ENCODE measurements around the gene INTS14. TPM values are rescaled to one million over a fixed set of nuclear protein-coding genes. Genes with fewer than 3 reads are reported as not detected.
A peak's percentile ranks its signal among the peaks of the same experiment; 100 is the strongest.

The INTS14 gene
- total and polyA plus RNA-seq, 8 donors, result 32.3 to 50.9 (median 49.1) TPM

DNA sequence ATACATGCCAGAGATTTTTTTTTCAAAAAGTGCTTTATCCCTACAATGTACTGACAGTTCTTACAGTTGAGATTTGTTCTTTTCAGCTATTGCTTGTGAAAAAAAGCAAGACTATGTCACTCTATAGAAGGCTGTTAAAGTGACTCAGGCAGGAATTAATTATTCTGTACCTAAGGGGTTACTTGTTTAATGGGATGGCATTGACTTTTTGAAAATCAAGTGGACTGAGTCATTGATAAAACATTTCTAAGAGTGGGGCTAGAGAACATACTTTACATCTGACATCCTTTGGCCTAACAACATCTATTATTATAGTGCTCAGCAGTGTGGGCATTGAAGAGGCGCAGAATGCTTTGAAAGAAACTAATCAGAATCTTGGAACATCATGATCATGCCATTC, 34.3 kb downstream of the INTS14 start:
- H3K9me3 ChIP-seq, result no peaks in the 10 kb centered on the region
- peaks cover 0 to 65% of the 10 kb centered on the region in 2 donors for H3K36me3 ChIP-seq
- no peak overlapping the region for H3K27ac ChIP-seq
- intact Hi-C loops (cut with DNase I), result no loop called here
- H3K4me1 ChIP-seq, result no peaks in the 10 kb centered on the region
- no peaks in the 10 kb centered on the region for H3K27me3 ChIP-seq
- TF ChIP-seq, protein P1, sequence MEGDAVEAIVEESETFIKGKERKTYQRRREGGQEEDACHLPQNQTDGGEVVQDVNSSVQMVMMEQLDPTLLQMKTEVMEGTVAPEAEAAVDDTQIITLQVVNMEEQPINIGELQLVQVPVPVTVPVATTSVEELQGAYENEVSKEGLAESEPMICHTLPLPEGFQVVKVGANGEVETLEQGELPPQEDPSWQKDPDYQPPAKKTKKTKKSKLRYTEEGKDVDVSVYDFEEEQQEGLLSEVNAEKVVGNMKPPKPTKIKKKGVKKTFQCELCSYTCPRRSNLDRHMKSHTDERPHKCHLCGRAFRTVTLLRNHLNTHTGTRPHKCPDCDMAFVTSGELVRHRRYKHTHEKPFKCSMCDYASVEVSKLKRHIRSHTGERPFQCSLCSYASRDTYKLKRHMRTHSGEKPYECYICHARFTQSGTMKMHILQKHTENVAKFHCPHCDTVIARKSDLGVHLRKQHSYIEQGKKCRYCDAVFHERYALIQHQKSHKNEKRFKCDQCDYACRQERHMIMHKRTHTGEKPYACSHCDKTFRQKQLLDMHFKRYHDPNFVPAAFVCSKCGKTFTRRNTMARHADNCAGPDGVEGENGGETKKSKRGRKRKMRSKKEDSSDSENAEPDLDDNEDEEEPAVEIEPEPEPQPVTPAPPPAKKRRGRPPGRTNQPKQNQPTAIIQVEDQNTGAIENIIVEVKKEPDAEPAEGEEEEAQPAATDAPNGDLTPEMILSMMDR (IDR thresholded peaks at IDR 0.05), result no peak
- DNase-seq (no peak), ATAC-seq (peak; percentile 79)
- H3K4me3 ChIP-seq, result no peak overlapping the region

DNA sequence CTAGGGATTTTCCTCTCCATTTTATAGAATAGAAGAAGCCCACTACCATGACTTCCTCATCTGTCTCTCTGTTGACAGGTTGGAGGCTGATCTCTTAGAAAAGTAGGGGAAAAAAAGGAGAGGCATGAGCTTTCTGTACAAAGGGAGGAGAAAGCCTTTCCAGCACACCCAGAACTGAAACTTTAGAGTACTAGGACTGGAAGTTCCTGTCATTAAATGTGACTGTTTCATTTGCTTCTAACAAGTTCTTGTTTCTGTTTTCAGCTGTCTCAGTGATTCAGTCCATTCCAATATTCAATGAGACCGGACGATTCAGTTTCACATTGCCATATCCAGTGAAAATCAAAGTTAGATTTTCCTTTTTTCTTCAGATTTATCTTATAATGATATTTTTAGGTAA, 39.0 kb downstream of the INTS14 start:
- TF ChIP-seq, protein P1 (IDR thresholded peaks at IDR 0.05), result no peak
- H3K4me1 ChIP-seq, result no peaks in the 10 kb centered on the region
- H3K36me3 ChIP-seq, result peaks cover 0 to 65% of the 10 kb centered on the region in 2 donors
- no peaks in the 10 kb centered on the region for H3K9me3 ChIP-seq
- DNase-seq (no peak), ATAC-seq (no peak)
- no peak overlapping the region for H3K27ac ChIP-seq
- H3K4me3 ChIP-seq, result no peak overlapping the region
- intact Hi-C loops (cut with DNase I), result no loop called here
- H3K27me3 ChIP-seq, result no peaks in the 10 kb centered on the region

DNA sequence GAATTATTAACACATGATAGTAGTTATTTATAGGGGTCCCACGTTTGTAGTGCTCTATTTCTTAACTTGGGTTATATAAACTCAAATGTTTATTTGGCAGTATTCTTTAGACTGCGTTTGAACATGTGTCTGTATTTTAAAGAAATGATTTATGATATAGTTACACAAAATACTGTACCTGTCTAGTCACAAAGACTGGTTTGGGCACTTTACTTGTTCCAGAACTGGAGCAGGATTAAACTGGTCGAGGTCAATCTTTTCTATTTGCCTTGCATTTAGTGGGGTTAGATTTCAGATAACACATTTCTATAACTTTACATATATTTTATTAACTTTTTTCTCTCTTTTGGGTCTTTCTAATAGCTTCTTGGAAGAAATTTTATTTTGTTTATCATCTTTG, 41.2 kb downstream of the INTS14 start:
- DNase-seq (no peak), ATAC-seq (no peak)
- no peaks in the 10 kb centered on the region for H3K27me3 ChIP-seq
- no peak overlapping the region for H3K4me3 ChIP-seq
- TF ChIP-seq, protein P1 (IDR thresholded peaks at IDR 0.05), result no peak
- no peaks in the 10 kb centered on the region for H3K4me1 ChIP-seq
- intact Hi-C loops (cut with DNase I), result no loop called here
- no peaks in the 10 kb centered on the region for H3K9me3 ChIP-seq
- H3K36me3 ChIP-seq, result peaks cover 0 to 74% of the 10 kb centered on the region in 2 donors
- H3K27ac ChIP-seq, result no peak overlapping the region

DNA sequence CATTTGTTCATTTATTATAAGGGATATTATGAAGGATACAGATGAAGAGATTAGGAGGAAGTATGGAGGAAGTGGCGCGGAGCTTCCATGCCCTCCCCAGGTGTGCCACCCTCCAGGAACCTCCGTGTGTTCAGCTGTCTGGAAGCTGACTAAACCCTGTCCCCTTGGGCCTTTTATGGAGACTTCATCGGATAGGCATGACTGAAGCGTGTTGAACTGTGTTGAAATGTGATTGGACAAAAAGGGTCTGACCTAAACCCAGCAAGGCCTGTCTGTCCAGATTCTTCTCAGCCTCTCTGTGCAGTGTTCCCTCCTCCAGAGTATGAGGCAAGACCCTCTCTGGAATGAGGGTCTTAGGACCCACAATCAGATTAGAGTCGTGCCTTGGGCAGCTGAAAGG, 49.0 kb downstream of the INTS14 start:
- TF ChIP-seq, protein P1 (IDR thresholded peaks at IDR 0.05), result no peak
- no peak for ATAC-seq
- intact Hi-C loops (cut with DNase I), result no loop called here
- H3K9me3 ChIP-seq, result no peaks in the 10 kb centered on the region
- no peak overlapping the region for H3K4me3 ChIP-seq
- H3K4me1 ChIP-seq, result no peaks in the 10 kb centered on the region
- H3K27ac ChIP-seq, result no peak overlapping the region
- no peak for DNase-seq
- peaks cover 0 to 42% of the 10 kb centered on the region in 2 donors for H3K36me3 ChIP-seq
- no peaks in the 10 kb centered on the region for H3K27me3 ChIP-seq

DNA sequence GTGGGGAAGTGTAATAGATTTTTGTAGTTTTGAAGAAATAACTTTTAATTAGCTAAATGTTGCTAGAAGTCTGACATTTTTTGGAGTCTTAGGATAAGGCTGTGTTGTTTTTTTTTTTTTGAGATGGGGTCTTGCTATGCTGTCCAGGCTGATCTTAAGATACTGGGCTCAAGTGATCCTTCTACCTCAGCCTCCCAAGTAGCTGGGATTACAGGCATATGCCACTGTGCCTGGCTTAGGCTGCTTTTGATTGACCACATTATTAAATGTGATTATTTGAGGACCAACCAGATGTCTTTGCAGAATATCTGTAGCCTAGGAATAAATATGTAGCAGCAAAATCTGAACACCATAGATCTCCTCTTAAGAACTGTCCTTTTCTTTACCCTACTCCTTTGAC, 51.0 kb downstream of the INTS14 start:
- Histone ChIP-seq H3K4me3 (no peak overlapping the region), H3K4me1 (no peaks in the 10 kb centered on the region), H3K36me3 (peaks cover 0 to 39% of the 10 kb centered on the region in 2 donors), H3K27me3 (no peaks in the 10 kb centered on the region), H3K9me3 (no peaks in the 10 kb centered on the region), H3K27ac (no peak overlapping the region)
- TF ChIP-seq, protein P1 (IDR thresholded peaks at IDR 0.05), result no peak
- intact Hi-C loops (cut with DNase I), result no loop called here
- ATAC-seq (no peak), DNase-seq (no peak)

Measured in left lung (tissue), 10 donors.